GM18511 (cell line): ENCODE results near the gene KANSL2.
"Not testable (repeated sequence)": the region's sequence is repeated elsewhere in the genome, so short reads cannot be mapped to it uniquely, and the experiment has no call there.

Experiments
- ATAC-seq: cut with Tn5 transposase; IDR thresholded peaks from one replicate; pipeline ENCODE4 v1.9.1; 2021; ENCODE audit warnings: mild to moderate bottlenecking, moderate library complexity; ENCODE audit not compliant: unreplicated experiment

Gene KANSL2

DNA sequence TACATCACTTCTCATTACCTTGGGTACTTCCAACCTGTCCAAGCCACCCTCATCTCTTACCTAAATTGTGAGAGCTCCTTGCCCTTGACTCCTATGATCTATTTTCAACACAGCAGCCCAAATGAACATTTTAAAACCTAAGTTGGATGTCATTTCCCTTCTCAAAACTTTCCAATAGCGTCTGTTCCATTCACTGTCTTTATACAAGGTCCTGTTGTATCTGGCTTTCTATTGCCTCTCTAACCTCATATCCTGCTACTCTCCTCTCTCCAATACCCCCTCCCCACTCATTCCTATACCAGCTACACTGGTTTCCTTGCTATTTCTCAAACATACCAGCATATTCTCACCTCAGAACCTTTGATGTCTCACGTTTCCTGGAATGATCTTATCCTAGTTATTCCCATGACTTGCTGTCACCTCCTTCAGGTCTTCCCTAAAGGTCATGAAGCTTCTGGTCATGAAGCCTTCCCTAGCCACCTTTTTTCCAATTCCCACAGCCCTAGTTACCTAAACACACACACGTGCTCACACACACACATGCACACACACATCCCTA lies 4.1 kb upstream of the KANSL2 start:
- ATAC-seq, result no peak

DNA sequence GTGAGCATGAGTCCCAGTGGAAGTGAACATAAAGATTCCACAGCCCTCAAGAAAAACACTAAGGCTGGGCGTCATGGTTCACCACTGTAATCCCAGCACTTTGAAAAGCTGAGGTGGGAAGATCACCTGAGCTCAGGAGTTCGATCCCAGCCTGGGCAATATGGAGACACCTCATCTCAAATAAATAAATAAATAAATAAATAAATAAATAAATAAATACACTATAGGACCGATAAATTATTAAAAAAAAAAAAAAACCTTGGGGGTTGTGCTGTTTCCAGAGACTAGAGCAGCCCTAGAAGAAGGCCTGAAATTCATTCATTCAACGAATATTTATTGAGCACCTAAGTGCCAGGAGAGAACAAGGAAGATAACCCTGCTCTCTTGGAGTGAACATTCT lies 1.5 kb upstream of the KANSL2 start:
- ATAC-seq, result no peak

DNA sequence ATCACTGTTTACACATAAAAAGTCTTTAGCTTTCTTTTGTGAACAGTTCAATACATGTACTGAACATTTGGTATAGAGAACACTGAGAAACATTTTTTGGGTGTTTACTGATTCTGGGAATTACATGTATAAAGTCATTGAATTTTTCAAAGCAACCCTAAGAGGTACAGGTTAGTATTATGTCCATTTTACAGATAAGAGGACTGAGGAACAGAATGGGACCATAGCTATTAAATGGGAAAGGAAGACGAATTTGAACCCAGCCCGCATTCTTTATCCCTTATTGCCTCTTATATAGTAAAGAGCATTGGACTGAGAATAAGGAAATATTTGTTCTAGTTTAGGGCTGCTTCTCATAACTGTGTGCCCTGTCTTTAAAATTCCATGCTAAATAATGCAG lies 889 bp upstream of the KANSL2 start:
- ATAC-seq, result no peak

DNA sequence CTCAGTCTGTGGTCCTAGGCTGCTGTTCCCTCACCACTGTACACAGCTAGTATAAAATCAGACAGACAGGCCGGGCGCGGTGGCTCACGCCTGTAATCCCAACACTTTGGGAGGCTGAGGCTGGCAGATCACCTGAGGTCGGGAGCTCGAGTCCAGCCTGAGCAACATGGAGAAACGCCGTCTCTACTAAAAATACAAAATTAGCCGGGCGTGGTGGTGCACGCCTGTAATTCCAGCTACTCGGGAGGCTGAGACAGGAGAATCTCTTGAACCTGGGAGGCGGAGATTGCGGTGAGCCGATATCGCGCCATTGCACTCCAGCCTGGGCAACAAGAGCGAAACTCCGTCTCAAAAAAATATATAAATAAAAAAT lies 481 bp upstream of the KANSL2 start:
- not testable (repeated sequence) for ATAC-seq

DNA sequence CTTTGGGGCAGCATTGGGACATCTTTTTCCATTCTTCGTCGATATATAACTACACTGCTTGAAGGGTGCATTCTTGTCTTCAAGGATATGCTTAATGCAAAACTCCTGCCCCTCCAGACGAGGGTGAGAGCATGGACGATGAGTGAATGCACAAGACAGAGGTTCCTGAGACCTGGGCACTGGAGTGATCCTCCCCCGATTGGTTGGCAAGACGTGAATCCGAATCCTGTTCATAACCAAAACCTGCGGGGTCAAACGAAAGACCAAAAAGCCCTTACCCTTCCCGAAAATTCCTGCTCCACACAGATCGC lies 684 bp downstream of the KANSL2 start:
- ATAC-seq, result no peak

DNA sequence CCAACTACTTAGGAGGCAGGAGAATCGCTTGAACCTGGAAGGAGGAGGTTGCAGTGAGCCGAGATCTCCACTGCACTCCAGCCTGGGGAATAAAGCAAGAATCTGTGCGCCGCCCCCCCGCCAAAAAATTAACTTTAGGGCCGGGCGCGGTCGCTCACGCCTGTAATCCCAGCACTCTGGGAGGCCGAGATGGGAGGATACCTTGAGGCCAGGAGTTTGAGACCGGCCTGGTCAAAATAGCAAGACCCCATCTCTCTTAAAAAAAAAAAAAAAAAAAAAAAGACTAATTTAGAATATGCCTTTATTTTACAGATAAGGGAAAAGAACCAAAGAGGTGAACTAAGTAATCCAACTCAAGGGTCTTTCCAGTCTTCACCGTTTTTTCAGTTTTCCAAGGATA lies 1.2 kb downstream of the KANSL2 start:
- no peak for ATAC-seq

DNA sequence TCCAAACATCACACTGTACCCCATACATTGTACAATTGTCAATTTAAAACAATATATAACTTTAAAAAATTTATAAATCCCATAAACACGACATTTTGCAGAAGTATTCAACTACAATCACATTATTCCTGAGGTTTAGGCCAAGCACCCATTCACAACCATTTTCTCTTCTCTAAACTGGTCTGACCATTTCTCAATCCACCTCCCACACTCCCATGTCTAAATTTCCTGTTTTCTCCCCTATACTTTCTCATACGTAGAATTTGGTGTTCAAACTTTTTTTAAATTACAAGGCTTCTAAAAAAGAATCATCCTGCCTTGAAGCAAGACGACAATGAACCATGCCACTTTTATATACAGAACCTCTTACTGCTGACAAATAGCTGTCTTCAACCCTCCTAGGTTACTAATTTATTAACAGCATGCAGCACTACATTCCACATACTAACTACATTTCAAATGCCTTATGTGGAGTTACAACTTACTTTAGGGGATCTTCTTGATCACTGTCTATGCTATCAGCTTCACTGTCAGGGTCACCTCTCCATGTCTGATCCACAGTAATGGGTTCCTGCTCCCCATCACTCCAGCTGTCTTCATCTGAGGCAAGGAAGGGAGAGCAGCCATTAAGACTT lies 3.4 kb downstream of the KANSL2 start:
- ATAC-seq, result no peak

DNA sequence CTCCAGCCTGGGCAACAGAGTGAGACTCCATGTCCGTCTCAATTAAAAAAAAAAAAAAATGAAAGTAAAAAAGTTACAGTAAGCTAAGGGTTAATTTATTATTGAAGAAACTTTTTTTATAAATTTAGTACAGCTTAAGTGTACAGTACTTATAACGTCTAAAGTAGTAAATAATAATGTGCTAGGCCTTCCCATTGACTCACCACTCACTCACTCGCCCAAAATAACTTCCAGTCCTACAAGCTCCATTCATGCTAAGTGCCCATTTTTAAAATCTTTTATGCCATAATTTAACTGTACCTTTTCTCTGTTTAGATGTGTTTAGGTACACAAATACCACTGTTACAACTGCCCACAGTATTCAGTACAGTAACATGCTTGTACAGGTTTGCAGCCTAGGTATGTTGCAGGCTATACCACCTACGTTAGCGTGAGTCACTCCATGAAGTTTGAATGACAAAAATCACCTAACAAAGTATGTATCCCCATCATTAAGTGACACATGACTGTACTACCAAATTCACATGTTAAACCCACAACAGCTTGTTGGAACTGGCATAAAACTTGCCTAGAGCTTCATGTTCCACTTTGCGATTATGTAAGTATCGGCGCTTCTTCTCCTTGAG lies 10.7 kb downstream of the KANSL2 start:
- no peak for ATAC-seq

DNA sequence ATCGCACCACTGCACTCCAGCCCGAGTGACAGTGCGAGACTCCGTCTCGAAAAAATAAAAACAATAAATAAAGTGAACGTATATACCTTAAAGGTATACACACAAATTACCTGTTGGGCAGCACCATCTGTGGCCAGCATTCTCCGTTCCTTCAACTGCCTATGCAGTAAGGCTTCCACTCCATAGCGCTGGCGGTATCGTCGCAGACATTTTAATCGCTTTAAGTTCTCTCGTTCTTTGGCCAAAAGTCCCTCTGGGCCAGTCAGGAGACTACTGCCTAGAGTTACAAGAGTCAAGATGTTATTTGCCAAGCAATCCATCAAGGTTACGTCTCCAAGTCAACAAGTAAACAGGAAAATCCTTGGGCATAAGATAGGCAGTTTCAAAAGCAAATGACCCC lies 13.0 kb downstream of the KANSL2 start:
- ATAC-seq, result no peak

DNA sequence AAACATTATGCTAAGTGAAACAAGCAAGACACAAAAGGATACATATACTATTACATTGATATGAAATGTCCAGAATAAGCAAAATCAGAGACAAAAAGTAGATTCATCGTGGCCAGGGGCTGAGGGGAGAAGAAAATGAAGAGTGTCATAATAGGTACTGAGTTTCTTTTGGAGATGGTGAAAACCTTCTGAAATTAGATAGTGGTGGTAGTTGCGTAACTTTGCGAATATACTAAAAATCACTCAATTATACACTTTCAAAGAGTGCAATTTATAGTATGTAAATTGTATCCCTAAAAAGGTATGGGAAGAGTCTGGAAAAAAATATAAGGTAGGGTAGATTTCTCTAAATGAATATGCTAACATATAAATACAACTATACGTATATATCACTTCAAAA lies 22.2 kb downstream of the KANSL2 start:
- ATAC-seq, result no peak

DNA sequence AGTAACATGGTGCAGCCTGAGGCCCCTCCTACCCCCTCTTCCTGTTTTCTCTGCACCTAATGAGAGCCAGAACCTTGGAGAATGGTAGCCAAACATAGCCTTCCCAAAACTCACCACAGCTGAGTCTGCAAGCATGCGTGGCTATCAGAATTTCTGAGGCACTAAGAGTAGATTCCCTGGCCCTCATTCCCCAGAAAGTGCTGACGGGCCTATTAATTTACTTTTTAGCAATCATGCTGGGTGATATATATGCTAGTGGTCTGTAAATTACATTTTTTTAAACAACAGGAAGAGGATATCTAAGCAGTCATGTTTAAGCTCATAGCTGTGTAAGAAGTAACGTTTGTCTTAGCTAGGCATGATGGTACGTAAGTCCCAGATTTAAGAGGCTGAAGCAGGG lies 30.4 kb downstream of the KANSL2 start:
- ATAC-seq, result no peak

DNA sequence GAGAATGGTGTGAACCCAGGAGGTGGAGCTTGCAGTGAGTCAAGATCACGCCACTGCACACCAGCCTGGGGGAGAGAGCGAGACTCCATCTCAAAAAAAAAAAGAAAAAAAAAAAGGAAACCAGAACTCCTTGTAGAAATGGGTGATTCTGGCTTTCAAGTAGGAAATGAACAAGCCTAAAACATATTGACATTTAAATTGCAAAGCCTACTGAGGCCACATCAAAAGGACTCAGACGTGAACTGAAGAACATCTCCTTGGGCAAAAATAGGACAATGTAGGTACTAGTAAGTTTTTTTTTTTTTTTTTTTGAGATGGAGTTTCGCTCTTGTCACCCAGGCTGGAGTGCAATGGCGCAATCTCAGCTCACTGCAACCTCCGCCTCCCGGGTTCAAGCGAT lies 36.7 kb downstream of the KANSL2 start:
- ATAC-seq, result not testable (repeated sequence)

DNA sequence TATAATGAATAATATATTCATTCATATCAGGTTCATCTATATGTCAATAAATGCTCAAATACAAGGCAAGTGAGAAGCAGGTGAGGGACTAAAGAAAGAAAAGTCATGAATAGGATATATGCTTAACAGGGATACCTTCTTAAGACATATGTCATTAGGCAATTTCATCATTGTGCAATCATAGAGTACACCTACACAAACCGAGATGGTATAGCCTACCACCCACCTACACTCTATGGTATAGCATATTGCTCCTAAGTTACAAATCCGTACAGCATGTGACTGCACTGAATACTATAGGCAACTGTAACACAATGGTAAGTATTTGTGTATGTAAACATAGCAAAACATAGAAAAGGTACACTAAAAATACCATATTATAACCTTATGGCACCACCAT lies 39.0 kb downstream of the KANSL2 start:
- ATAC-seq, result no peak

DNA sequence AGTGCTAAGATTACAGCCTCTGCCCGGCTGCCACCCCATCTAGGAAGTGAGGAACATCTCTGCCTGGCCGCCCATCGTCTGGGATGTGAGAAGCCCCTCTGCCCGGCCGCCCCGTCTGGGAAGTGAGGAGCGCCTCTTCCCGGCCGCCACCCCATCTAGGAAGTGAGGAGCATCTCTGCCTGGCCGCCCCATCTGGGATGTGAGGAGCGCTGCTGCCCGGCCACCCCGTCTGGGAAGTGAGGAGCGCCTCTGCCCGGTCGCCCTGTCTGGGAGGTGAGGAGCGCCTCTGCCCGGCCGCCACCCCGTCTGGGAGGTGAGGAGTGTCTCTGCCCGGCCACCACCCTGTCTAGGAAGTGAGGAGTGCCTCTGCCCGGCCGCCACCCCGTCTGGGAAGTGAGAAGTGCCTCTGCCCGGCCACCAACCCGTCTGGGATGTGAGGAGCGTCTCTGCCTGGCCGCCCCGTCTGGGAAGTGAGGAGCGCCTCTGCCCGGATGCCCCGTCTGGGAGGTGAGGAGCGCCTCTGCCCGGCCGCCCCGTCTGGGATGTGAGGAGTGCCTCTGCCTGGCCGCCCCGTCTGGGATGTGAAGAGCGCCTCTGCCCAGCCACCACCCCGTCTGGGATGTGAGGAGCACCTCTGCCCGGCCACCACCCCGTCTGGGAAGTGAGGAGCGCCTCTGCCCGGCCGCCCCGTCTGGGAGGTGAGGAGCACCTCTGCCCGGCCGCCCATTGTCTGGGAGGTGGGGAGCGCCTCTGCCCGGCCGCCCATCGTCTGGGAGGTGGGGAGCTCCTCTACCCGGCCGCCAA lies 40.1 kb downstream of the KANSL2 start:
- not testable (repeated sequence) for ATAC-seq

DNA sequence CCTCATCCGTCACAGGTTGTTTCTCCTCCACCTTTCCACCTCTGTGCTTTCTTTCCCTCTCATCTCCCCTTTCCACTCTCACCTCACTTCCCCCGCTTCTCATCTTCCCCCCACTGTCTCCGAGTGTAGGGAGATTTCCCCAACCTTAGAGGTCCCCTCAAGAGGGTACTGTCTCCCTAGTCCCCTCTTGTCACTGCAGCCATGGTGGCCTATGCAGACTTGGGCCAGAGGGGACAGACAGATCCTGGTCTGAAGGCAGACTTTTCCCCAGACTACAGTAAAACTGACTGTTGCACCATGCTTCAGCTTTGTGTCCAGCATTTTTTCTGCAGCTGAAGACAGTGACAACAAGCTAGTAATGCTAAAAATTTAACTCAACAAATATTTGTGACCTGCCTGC lies 41.2 kb downstream of the KANSL2 start:
- ATAC-seq, result no peak

DNA sequence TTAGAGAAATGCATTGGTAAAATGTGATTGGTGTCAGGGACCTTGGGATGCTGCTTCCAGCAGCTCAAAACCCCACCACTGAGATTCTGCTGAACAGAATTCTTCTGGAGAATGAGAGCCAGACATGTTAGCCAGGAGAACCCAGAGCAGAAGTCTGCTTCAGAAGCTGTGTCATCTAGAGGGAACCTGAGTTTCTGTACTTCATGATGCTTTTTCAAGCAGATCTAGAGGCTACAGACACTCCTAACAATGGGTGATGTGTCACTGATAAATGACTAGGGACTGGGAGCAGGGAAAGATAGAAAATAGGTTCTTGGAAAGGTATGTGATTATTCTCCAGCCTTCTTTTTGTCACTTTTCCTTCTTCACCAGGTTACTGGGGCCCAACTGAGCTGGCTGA lies 41.6 kb downstream of the KANSL2 start:
- no peak for ATAC-seq

DNA sequence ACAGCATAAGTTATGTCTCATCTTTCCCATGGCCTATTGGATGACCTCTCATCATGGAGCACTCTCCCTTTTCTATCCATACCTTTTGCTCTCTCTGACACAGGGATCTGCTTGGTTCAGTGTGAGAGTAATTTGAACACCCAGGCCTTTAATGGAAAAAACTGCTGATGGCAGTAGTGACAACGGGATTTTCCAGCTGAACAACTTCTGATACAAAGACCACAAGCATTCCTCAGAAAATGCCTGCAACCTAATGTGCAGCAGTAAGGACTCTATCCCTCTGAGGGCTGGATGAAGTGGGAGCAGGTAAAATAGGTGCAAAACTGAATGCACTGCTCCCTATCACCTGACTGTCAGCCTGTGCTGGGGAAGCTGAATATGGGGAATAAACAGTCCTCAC lies 51.0 kb downstream of the KANSL2 start:
- no peak for ATAC-seq

DNA sequence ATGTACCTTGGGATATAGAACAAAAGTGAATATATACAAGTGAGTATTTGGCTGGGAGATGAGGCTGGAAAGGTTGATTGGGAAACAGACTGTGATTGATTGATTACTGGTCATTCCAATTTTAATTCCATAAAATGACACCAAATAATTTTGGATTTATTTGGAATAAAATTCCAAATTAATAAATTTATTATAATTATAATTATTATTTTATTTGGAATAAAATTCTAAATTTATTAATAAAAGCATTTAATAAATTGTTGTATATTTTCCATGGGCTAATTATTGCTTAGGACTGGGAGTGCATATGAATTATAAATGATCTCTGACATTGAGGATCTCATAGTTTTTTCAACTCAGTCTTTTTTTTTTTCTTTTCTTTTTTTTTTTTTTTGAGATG lies 51.7 kb downstream of the KANSL2 start:
- ATAC-seq, result no peak

DNA sequence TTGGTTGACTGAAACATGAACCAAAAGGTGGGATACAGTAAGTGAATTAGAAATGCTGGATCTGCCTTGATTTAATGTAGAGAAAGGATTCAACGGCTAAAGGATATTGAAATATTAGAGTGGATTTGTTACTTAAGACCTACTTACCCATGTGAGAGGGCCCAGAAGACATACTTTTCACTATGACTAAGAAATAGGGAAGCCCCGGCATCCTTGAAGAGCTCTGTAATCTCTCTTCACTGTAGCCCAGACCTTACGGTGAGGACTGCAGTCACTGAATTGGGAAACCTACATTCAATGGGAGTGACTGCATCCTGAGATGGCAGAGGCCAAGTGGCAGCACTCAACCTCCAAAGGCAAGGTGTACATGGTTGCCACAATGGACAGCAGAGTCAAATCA lies 52.5 kb downstream of the KANSL2 start:
- no peak for ATAC-seq

DNA sequence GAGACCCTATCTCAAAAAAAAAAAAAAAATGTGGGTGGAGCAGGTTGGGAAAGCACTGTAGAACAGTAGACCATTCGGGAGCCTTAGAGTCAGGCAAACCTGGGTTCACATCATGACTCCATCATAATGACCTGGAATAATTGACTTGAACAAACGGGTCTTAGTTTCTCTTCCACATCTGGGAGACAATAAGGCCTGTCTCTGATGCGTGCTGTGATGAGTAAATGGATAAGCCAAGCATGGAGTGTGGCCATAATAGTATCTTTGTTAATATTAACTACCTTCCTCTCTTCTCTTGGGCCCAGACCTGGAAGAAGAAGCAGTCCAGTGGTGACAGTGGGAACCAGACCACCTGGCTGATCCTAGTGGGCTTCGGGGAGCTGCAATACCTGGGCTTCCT lies 54.5 kb downstream of the KANSL2 start:
- ATAC-seq, result no peak

DNA sequence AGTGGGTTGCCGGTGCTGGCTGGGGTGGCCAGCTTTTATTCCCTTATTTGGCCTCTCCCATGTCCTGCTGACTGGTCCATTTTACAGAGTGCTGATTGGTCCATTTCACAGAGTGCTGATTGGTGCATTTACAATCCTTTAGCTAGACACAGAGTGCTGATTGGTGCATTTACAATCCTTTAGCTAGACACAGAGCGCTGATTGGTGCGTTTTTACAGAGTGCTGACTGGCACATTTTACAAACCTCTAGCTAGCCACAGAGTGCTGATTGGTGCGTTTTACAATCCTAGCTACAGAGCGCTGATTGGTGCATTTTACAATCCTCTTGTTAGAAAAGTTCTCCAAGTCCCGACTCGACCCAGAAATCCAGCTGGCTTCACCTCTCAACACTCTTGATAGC lies 59.0 kb downstream of the KANSL2 start:
- ATAC-seq, result not testable (repeated sequence)

DNA sequence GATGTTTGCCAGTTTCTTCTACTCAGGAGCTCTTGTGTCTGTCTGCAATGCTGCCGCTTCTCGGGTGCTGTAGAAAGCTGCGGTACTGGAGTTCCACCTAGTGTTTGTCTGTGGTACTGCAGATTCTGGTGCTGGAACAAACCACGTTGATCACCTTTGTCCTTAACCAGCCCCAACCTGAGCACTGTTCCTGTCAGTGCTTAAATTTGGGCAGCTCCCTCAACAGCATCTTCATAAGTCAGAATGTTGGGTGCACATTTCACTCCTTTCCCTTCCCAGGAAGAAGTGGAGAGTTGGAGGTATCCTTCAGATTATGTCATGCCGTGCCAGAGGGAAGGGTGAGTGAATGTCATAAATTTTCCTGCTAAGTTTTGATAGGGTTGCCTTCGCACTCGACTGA lies 63.5 kb downstream of the KANSL2 start:
- no peak for ATAC-seq
